D721Med (cell line): ENCODE measurements around the gene NCEH1.

ENCODE experiments used
- DNase-seq: peaks from one replicate; pipeline ENCODE4 v3.0.0; 2011; ENCODE audit warnings: low spot score; ENCODE audit not compliant: insufficient read length
- FAIRE-seq: peaks from 2 replicates; lab custom pipeline; 2011; peaks lifted over from hg19 to GRCh38; lab: Jason Lieb, UNC
- CTCF ChIP-seq: IDR thresholded peaks from 2 replicates; pipeline ENCODE4 v1.5.1; 2012; ENCODE audit warnings: mild to moderate bottlenecking, control low read depth; ENCODE audit not compliant: insufficient read depth; ENCODE audit errors: missing control alignments

The NCEH1 gene

GRCh38 chr3:172700256-172700655 lies 10.6 kb downstream of the NCEH1 start:
- DNase-seq (no peak), FAIRE-seq (no peak)
- TF ChIP-seq CTCF, result no peak

GRCh38 chr3:172699031-172699430 lies 11.8 kb downstream of the NCEH1 start:
- no peak for DNase-seq
- no peak for FAIRE-seq
- TF ChIP-seq CTCF, result no peak

- FAIRE-seq (no peak), DNase-seq (no peak)
- no peak for TF ChIP-seq CTCF
These were observed 12.2 kb downstream of the NCEH1 start for GRCh38 chr3:172698631-172699030.

- no peak for FAIRE-seq
These were observed 13.3 kb downstream of the NCEH1 start for GRCh38 chr3:172697558-172697957.

GRCh38 chr3:172696357-172696756 lies 14.5 kb downstream of the NCEH1 start:
- no peak for TF ChIP-seq CTCF
- FAIRE-seq (no peak), DNase-seq (no peak)

More at GRCh38 chr3:172697558-172697957, 13.3 kb downstream of the NCEH1 start:
- TF ChIP-seq CTCF, result no peak
- DNase-seq, result no peak

GRCh38 chr3:172694573-172695246 lies 16.2 kb downstream of the NCEH1 start:
- DNase-seq (no peak), FAIRE-seq (no peak)
- no peak for TF ChIP-seq CTCF

- no peak for DNase-seq
- TF ChIP-seq CTCF, result no peak
- FAIRE-seq, result no peak
These were observed 18.0 kb downstream of the NCEH1 start for GRCh38 chr3:172692751-172693338.
